ENCODE measurements around the gene EIPR1.

- TF ChIP-seq JUNB (IDR thresholded peaks at IDR 0.05) (no peak), EZH2 (IDR thresholded peaks at IDR 0.05; ENCODE audit: borderline replicate concordance, control insufficient read depth, low read depth, low read length) (no peak), POLR2A (IDR thresholded peaks at IDR 0.05; ENCODE audit: low read depth, low read length) (no peak), CTCF (IDR thresholded peaks at IDR 0.05 in 2 of 3, conservative IDR thresholded peaks at IDR 0.05 in 1 of 3; ENCODE audit: control insufficient read depth in 2 of 3, extremely low read depth in 1 of 3, insufficient read depth in 1 of 3, low read depth in 3 of 3, low read length in 3 of 3) (no peak), ETV6 (conservative IDR thresholded peaks at IDR 0.05 in 1 of 2, IDR thresholded peaks at IDR 0.05 in 1 of 2; ENCODE audit: borderline replicate concordance in 1 of 2, low read depth in 1 of 2) (no peak), POLR2AphosphoS5 (IDR thresholded peaks at IDR 0.05; ENCODE audit: low read length) (no peak), FOS (IDR thresholded peaks at IDR 0.05; ENCODE audit: borderline replicate concordance, extremely low read depth, insufficient read length) (no peak), SREBF1 (IDR thresholded peaks at IDR 0.05; ENCODE audit: low read length) (no peak), RFX5 (IDR thresholded peaks at IDR 0.05; ENCODE audit: low read depth, low read length) (no peak), CEBPZ (IDR thresholded peaks at IDR 0.05; ENCODE audit: low read depth, low read length) (no peak), KDM1A (IDR thresholded peaks at IDR 0.05; ENCODE audit: borderline replicate concordance) (no peak), CHD1 (IDR thresholded peaks at IDR 0.05; ENCODE audit: low read depth, low read length) (no peak), KLF5 (IDR thresholded peaks at IDR 0.05; ENCODE audit: partially characterized antibody) (no peak), IRF4 (IDR thresholded peaks at IDR 0.05; ENCODE audit: low read depth, low read length) (no peak)
Measured at GRCh38 chr2:3300224-3300995, 77.2 kb downstream of the EIPR1 start.
